ENCODE results near the gene TMTC2.

DNA sequence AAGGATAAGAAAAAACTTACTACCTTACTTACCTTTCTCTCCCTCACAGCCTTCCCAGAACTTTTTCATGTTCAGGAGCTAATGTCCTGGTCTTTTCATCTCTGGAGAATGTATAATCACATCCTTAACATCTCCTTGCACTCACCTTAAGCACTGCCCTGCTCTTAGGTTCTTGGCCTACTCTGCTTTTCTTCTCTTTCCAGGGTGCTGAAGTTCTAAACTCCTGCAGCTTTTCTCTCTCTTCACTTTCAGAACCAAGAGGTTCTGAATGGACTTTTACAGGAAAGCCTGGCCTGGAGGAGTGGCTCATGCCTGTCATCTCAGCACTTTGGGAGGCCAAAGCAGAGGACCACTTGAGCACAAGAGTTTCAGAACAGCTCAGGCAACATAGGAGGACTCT lies 101.9 kb downstream of the TMTC2 start:
- TF ChIP-seq, protein P1, sequence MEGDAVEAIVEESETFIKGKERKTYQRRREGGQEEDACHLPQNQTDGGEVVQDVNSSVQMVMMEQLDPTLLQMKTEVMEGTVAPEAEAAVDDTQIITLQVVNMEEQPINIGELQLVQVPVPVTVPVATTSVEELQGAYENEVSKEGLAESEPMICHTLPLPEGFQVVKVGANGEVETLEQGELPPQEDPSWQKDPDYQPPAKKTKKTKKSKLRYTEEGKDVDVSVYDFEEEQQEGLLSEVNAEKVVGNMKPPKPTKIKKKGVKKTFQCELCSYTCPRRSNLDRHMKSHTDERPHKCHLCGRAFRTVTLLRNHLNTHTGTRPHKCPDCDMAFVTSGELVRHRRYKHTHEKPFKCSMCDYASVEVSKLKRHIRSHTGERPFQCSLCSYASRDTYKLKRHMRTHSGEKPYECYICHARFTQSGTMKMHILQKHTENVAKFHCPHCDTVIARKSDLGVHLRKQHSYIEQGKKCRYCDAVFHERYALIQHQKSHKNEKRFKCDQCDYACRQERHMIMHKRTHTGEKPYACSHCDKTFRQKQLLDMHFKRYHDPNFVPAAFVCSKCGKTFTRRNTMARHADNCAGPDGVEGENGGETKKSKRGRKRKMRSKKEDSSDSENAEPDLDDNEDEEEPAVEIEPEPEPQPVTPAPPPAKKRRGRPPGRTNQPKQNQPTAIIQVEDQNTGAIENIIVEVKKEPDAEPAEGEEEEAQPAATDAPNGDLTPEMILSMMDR (IDR thresholded peaks at IDR 0.05) = no peak
- TF ChIP-seq POLR2A (IDR thresholded peaks at IDR 0.05) = no peak

Data from testis (tissue), 2 donors.